CD4-positive, CD25-positive, alpha-beta regulatory T cell (primary cell): Measurements from ENCODE around the gene POLR2F. TPM values are rescaled to one million over a fixed set of nuclear protein-coding genes. Genes with fewer than 3 reads are reported as not detected.

Experiments
- ATAC-seq, 2 donors: fragments of 150-1000 bp; cut with Tn5 transposase; one replicate each; pipeline ENCODE4 v1.10.0; 2021; ENCODE audit warnings: low read depth in 2 of 2, moderate number of reproducible peaks in 2 of 2, moderate library complexity in 1 of 2
- DNase-seq, 3 donors: peaks; one replicate each; pipeline versions ENCODE4 v3.0.0 to v3.0.0-alpha.2; 2012 to 2022; ENCODE audit warnings: mixed read lengths in 1 of 3
- H3K27ac ChIP-seq: one replicate; pipeline ENCODE4 v1.7.0; 2013; ENCODE audit warnings: mild to moderate bottlenecking, low read length; ENCODE audit not compliant: insufficient read depth, poor library complexity, severe bottlenecking
- H3K27me3 ChIP-seq: one replicate; pipeline ENCODE4 v1.7.0; 2013; ENCODE audit warnings: low read length; ENCODE audit not compliant: control insufficient read depth, insufficient read depth
- H3K36me3 ChIP-seq: one replicate; pipeline ENCODE4 v1.7.0; 2013; ENCODE audit warnings: mild to moderate bottlenecking, low read length, moderate library complexity; ENCODE audit not compliant: control insufficient read depth, insufficient read depth
- H3K4me1 ChIP-seq: 2 replicates; pipeline ENCODE4 v1.7.0; 2013; ENCODE audit warnings: mild to moderate bottlenecking, low read length; ENCODE audit not compliant: insufficient read depth, control insufficient read depth, poor library complexity, severe bottlenecking
- H3K4me3 ChIP-seq: one replicate; pipeline ENCODE4 v1.7.0; 2013; ENCODE audit warnings: low read depth, mild to moderate bottlenecking, low read length, moderate library complexity
- H3K9me3 ChIP-seq, 2 experiments: 1 replicate in 1 of 2; 2 replicates in 1 of 2; pipeline ENCODE4 v1.7.0; 2013; ENCODE audit warnings: low read length in 2 of 2, mild to moderate bottlenecking in 1 of 2, moderate library complexity in 1 of 2; ENCODE audit not compliant: control insufficient read depth in 2 of 2
- H3K27ac Mint-ChIP-seq, 3 donors: one replicate each; pipeline ENCODE4 v1.8.0; 2020 to 2022; ENCODE audit warnings: mild to moderate bottlenecking in 3 of 3, mixed read lengths in 3 of 3, moderate library complexity in 2 of 3
- H3K27me3 Mint-ChIP-seq: one replicate; pipeline ENCODE4 v1.8.0; 2022; ENCODE audit warnings: mild to moderate bottlenecking, mixed read lengths
- H3K36me3 Mint-ChIP-seq: one replicate; pipeline ENCODE4 v1.8.0; 2020; ENCODE audit warnings: mixed read lengths
- H3K4me1 Mint-ChIP-seq, 4 donors: one replicate each; pipeline ENCODE4 v1.8.0; 2020 to 2022; ENCODE audit warnings: mixed read lengths in 4 of 4, mild to moderate bottlenecking in 1 of 4
- H3K4me3 Mint-ChIP-seq, 4 donors: one replicate each; pipeline ENCODE4 v1.8.0; 2020 to 2022; ENCODE audit warnings: mild to moderate bottlenecking in 4 of 4, mixed read lengths in 4 of 4, moderate library complexity in 3 of 4
- H3K9me3 Mint-ChIP-seq, 7 donors: one replicate each; pipeline ENCODE4 v1.8.0; 2020 to 2022; ENCODE audit warnings: mixed read lengths in 7 of 7, mild to moderate bottlenecking in 3 of 7, moderate library complexity in 2 of 7
- polyA plus RNA-seq, 4 donors: library from polyadenylated mRNA; unstranded; fragments of 300-500 nt; fragmentation: Illumina TruSeq; gene quantifications; one replicate each; pipeline ENCODE4 v1.2.3, GENCODE V29; 2021
- total RNA-seq: library from RNA; stranded (reverse); gene quantifications from one replicate; pipeline ENCODE4 v1.2.3, GENCODE V29; 2022

The POLR2F gene
- total and polyA plus RNA-seq, 5 donors from 2014 or later, result 34.5 to 170 (median 157) TPM

GRCh38 chr22:38017939-38018885 lies 64.7 kb downstream of the POLR2F start:
- no peak overlapping the region for H3K4me3 Mint-ChIP-seq

More at GRCh38 chr22:38017939-38018885, 64.7 kb downstream of the POLR2F start:
- Mint-ChIP-seq H3K27me3 (no peaks in the 10 kb centered on the region), H3K9me3 (peaks cover 0 to 3% (median 0%) of the 10 kb centered on the region in 7 donors), H3K4me1 (no peaks in the 10 kb centered on the region), H3K27ac (peak overlapping the region in 1 of 3 donors; percentile 44), H3K36me3 (peaks cover 3% of the 10 kb centered on the region)
- Histone ChIP-seq H3K4me3 (no peak overlapping the region), H3K36me3 (no peaks in the 10 kb centered on the region), H3K27me3 (no peaks in the 10 kb centered on the region), H3K9me3 (no peaks in the 10 kb centered on the region), H3K27ac (no peak overlapping the region), H3K4me1 (no peaks in the 10 kb centered on the region)
- no peak for DNase-seq
- no peak for ATAC-seq

Other genes starting within 250 kb of the POLR2F start
- 0.72 TPM for gene GCAT, start 145.8 kb upstream of the POLR2F start, total RNA-seq
- 1 to 10 TPM in 3 of 4 donors, under 1 TPM in 1; 0.45 to 2.0 (median 1.4) TPM for gene GCAT, start 145.8 kb upstream of the POLR2F start, polyA plus RNA-seq
- gene GALR3, start 130.3 kb upstream of the POLR2F start, total RNA-seq, result not detected
- not detected for gene GALR3, start 130.3 kb upstream of the POLR2F start, polyA plus RNA-seq
- 18.8 TPM for gene ANKRD54, start 109.4 kb upstream of the POLR2F start, total RNA-seq
- gene ANKRD54, start 109.4 kb upstream of the POLR2F start, polyA plus RNA-seq, result 10 to 100 TPM; 15.4 to 21.4 (median 19.8) TPM
- gene EIF3L, start 104.3 kb upstream of the POLR2F start, total RNA-seq, result 390 TPM
- 100 to 1,000 TPM; 267 to 354 (median 308) TPM for gene EIF3L, start 104.3 kb upstream of the POLR2F start, polyA plus RNA-seq
- gene MICALL1, start 47.4 kb upstream of the POLR2F start, total RNA-seq, result 25.2 TPM
- gene MICALL1, start 47.4 kb upstream of the POLR2F start, polyA plus RNA-seq, result 1 to 10 TPM; 1.1 to 2.4 (median 1.7) TPM
- not detected for gene C22orf23, start 98 bp upstream of the POLR2F start, total RNA-seq
- gene C22orf23, start 98 bp upstream of the POLR2F start, polyA plus RNA-seq, result not detected
- not detected for gene SOX10, start 30.9 kb downstream of the POLR2F start, total RNA-seq
- gene SOX10, start 30.9 kb downstream of the POLR2F start, polyA plus RNA-seq, result not detected
- gene PICK1, start 103.7 kb downstream of the POLR2F start, total RNA-seq, result 23.0 TPM
- 1 to 10 TPM; 4.5 to 7.3 (median 6.8) TPM for gene PICK1, start 103.7 kb downstream of the POLR2F start, polyA plus RNA-seq
- gene SLC16A8, start 130.5 kb downstream of the POLR2F start, total RNA-seq, result not detected
- not detected for gene SLC16A8, start 130.5 kb downstream of the POLR2F start, polyA plus RNA-seq
- gene BAIAP2L2, start 157.0 kb downstream of the POLR2F start, total RNA-seq, result 1.2 TPM
- not detected for gene BAIAP2L2, start 157.0 kb downstream of the POLR2F start, polyA plus RNA-seq
- 137 TPM for gene PLA2G6, start 228.1 kb downstream of the POLR2F start, total RNA-seq
- gene PLA2G6, start 228.1 kb downstream of the POLR2F start, polyA plus RNA-seq, result 1 to 10 TPM; 2.6 to 6.9 (median 5.4) TPM
- gene MAFF, start 248.3 kb downstream of the POLR2F start, total RNA-seq, result 39.4 TPM
- 1 to 10 TPM; 1.4 to 2.4 (median 2.0) TPM for gene MAFF, start 248.3 kb downstream of the POLR2F start, polyA plus RNA-seq